NCI-H2196 treated with DMSO at 0.1 percent for 48 hours (cell line): ENCODE data around the gene IGSF5.
"Not testable (repeated sequence)": the region's sequence is repeated elsewhere in the genome, so short reads cannot be mapped to it uniquely, and the experiment has no call there.

ENCODE experiments used
- DNase-seq: peaks from one replicate; lab custom pipeline; 2025; ENCODE audit not compliant: unreplicated experiment; lab: John Stamatoyannopoulos, UW

The IGSF5 gene

DNA sequence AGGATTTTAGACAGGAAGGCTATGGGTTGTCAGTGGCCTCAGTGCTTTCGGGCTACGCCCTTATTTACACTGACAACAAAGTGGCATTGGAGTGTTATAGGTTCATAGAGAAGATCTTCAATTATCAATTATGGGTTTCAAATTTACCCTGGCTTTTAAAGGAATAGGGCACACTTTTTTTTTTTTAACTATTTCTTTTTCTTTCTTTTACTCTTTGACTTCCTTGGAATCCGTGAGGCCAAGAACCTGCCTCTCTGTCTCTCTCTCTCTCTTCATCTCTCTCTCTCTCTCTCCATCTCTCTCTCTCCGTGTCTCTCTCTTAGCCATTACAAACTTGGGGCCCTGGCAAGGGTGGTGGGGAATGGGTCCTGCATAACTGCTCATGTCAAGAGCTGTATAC is at the start of gene IGSF5:
TSS of gene IGSF5 (plus strand) at position 301 of the 400 bp plus-strand sequence. CDS start 327 bp downstream, outside the sequence.
- DNase-seq: not testable (repeated sequence)

DNA sequence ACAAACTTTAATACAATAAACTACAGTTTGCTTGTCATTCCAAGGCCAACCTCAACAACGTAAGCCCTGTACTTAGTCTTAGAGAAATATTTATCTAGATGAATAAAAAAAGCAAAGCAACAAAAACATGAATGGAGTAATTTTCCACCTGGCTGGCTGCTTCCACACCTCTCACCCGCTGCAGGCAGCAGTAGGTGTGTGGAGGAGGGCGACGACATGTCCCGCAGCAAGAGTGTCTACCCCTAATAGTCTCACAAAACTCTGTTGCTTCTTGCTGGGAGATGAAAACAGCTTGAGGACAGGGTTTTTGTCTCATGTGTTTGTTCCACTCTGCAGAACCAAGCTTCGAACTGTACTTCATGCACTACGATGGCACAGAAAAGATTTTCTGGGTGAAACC is 48.8 kb upstream of the IGSF5 start:
- DNase-seq: no peak

DNA sequence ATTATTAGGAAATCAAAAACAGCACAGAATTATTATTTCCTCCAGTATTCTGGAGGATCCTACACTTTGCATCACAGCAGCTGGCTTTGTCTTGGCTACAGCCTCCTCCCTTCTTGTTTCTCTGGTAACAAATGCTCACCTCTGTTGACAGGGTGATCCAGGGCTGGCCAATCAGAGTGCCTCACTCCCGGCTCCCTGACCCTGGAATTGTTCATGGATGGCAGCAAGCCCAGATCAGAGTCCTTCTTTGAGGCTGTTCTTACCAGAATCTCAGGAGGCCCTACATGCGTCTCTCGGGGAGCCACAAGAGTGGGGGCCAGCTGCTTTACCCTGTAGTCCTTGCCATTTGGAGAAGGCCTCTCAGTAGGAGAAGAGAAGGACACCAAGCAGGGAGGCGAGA is 48.4 kb upstream of the IGSF5 start:
- peak; percentile 64 for DNase-seq

DNA sequence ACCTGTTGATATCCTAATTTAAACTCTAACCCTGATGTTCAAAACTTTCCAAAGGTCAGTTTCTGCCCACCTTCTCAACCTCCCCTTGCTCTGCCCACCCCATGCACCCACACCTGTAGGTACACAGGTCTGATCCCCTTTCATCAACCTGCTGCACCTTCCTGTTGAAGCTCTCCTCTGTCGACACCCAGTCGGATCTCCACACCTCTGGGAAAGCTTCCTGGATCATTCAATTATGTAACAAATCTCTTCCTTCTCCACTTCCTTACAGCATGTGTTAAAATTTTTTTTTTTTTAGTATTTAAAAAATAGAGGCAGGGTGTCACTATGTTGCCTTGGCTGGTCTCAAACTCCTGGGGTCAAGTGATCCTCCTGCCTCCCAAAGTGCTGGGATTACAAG is 44.7 kb upstream of the IGSF5 start:
- DNase-seq: no peak

DNA sequence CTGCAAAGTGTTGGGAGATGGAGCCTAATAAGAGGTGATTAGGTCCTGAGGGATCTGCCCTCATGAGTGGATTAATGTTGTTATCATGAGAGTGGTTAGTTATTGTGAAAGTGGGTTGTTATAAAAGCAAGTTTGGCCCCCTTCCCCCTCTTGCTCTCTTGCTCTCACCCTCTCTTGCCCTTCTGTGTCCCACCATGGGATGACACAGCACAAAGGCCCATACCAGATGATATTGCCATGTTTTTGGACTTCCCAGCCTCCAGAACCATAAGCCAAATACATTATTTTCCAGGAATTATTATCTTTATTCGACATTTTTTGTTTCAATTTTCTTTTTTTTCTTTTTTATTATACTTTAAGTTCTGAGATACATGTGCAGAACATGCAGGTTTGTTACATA is 41.4 kb upstream of the IGSF5 start:
- DNase-seq: no peak

DNA sequence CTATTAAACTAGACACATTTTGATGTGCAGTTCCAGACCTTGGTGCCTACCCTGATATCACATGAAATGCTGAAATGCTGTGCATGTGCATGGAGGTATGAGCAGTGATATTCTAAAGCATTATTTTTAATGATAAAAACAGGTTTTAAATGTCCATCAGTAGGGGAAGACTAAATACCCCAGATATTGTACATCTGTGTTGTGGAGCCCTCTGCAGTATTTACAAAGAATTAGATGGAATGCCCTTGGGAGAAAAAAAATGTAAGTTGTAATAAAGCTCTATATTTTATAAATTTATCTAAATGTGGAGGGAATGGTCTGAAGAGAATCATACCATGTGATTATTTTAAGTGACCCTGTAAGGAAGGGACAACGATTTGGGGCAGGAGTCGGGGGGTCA is 39.1 kb upstream of the IGSF5 start:
- DNase-seq: no peak

DNA sequence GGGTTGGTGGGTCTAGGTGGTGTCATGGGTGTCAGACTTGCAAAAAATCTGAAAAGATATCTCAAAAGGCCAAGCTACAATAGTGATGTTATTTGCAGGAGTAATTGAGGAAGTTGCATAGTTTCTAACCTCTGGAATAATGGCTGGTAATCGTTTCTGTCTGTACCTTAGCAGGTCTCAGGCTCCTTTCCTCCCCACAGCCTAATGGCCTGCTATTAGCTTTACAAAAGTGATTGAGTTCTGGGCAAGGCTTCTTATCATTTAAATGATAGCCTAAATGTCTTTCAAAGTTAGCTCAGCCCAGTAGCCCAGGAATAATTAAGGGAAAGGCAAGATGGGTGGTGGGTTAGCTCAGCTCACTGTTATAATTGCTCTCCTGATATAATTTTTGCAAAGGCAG is 37.7 kb upstream of the IGSF5 start:
- no peak for DNase-seq

DNA sequence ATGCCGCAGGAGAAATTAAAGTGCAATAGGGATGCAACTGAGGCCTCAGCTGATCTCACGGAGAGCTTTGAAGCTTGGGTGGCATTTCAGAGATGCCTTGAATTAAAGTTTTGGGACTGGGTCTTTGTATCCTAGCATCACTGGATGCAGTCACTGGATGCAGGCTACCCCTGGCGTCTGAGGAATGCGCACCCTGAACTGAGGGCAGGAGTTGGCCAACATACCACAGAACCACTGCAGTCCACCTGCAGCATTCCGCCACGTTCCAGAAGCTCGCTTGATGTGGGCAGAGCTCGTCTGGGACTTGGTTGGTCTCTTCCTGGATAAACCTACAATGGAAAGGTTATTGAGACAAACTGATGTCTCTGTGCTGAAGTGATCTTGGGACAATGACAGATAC is 34.1 kb upstream of the IGSF5 start:
- DNase-seq: no peak

DNA sequence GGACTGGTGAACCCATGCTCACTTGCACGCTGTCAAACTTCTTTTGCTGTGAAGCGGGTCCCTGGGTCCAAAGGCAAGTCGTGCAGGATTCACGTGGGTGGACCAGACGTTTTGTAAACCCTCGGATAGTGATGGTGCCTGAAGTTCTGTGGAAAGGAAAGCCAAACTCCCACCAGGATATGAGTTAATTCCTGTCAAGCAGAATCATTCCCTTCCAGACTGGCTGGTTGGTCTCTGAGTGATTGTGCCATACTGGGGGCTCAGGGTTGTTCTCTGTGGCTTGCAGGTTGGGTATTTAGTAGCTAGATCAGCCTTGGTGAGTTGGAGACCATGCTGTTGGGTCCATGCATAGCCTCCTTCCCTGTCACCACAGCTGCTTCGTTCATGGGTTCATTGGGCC is 32.7 kb upstream of the IGSF5 start:
- no peak for DNase-seq

DNA sequence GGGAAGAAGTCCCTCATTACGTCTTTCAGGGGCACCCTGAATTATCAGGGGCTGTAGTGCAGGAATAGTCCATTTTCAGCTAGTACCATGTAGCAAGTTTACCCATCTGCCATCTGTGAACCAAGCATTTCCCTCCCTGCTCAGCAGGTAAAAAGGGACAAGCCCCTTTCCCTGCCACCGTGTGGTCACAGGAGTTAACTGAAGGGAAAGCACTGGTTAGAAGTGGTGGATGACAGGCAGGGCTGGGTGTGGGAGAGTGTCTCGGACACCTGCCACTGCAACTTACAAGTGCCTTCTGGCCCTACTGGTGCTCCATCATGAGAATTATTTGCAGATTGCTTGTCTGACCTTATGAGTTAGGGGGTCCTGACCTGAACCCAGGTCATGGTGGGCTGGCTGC is 32.0 kb upstream of the IGSF5 start:
- no peak for DNase-seq

DNA sequence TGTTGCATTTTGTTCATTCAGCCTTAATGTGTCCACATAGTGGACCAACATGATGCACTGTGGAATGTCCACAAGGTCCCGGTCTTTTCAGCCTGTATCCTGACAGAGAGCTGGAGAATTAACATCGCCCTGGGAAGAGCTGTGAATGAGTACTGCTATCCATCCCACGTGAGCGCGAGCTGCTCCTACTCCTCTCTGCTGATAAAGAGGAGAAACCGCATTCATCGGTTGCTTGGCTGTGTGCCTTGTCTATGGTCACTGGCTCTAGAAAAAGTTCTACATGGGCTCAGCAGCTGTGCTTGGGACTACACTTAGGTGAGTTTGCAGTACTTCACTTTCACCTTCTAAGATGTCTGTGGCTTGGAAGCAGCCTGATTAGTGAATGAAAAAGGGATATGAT is 31.1 kb upstream of the IGSF5 start:
- DNase-seq: no peak

DNA sequence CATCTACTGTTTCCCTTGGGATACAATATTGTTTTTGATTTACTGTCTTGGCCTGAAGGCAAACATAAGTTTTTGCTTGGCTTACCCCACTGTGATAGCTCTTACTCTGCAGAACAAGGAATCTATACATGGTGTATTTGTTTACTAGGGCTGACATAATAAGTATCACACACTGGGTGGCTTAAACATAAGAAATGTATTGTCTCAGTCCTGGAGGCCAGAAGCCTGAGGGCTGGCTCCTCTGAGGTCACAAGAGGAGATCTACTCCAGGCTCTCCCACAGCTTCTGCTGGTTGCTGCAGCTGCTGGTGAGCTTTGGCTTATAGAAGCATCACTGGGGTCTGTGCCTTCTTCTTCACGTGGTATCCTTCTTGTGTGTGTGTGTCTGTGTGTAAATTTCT is 30.7 kb upstream of the IGSF5 start:
- no peak for DNase-seq

DNA sequence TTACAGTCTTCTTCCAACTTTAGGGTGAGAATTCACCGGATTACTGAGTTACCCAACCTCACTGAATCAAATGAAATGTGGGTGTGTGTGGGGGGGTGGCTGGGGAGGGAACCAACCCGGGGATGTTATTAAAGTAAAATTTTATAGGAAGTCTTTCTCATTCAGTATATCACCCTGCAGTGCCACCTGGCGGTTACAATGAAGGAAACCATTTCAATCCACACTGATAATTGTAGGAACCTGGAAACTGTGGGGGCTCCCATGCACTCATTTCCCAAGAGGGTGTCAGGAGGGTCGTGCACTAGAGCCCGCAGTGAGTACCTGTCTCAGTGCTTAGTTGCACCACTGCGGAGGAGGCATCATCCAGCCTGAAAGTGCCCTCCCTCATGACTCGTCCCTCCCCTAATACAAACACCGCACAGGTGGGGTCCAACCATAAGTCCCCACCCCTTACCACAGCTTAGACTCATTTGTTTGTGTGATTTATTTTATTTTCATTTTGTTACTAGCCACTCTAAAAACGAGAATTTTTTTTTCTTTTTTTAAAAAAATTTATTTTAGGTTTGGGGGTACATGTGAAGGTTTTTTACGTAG is 29.1 kb upstream of the IGSF5 start:
- no peak for DNase-seq

DNA sequence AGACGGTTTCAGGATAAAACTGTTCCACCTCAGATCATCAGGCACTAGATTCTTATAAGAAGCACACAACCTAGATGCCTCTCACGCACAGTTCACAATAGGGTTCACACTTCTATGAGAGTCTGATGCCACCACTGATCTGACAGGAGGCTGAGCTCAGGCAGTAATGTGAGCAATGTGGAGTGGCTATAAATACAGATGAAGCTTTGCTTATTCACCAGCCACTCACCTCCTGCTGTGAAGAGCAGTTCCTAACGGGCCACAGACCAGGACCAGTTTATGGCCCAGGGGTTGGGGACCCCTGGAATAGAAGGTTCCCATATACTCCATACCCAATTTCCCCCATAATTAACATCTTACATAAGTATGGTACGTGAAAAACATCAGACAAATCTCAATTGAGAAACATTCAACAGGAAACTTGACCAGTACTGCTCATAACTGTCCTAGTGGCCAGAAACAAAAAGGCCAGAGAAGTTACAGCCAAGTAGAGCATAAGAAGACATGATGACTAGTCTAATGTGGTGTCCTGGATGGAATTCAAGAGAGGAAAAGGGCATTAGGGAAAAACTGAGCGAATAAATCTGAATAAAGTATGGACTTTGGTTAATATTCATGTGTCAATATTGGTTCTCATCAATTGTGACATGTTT is 24.7 kb upstream of the IGSF5 start:
- DNase-seq: no peak

DNA sequence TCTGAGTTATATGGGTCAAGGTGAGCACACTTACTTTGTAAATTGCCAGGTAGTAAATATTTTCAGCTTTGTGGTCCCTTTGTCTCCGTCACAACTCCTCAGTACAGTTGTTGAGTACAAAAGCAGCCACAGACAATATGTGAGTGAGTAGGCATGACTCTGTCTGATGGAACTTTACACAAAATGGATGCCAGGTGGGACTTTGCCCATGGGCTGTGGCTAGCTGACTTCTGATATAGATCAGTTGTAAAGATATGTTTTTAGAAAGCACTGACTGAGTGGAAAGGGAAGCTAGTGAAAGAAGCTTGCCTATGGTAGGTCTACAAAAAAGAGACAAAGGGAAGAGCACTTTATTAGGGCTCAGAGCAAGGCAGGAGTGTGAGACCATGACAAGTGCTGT is 23.1 kb upstream of the IGSF5 start:
- DNase-seq: no peak

DNA sequence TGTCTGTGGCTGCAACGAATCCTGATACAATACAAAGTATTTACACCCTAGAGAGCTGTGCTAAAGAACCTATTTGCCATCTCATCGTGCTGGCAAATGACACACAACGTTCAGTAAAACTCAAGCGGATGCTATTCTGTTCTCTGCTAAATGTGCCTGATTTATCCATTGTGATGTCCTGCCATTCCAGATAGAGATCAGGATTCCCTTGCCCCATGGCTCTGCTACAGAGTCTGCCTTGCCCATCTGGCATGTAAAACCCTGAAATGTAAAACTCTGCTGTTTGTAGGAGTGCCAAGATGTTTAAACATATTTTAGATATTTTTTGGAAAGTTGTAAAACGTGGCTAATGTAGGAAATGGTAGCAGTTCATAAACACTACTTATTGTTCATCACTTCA is 20.0 kb upstream of the IGSF5 start:
- DNase-seq: no peak

DNA sequence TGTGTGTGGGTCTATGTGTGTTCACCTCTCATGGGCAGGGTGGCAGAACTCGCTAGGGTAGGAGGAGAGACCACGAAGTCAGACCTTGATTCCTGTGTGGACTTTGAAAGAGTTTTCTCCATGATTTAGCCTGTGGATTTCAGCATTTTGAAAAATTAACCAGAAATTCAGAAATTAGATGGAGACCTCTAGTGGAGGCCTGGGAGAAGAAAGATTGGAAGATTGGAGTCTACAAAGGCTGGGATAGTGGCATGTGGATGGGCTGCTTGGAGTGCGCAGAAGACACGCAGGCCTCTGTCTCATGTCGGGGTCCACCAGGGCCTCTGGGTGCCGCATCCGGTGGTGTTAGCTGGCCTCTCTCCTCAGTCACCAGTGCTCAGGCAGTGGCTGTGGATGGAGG is 18.9 kb upstream of the IGSF5 start:
- no peak for DNase-seq

DNA sequence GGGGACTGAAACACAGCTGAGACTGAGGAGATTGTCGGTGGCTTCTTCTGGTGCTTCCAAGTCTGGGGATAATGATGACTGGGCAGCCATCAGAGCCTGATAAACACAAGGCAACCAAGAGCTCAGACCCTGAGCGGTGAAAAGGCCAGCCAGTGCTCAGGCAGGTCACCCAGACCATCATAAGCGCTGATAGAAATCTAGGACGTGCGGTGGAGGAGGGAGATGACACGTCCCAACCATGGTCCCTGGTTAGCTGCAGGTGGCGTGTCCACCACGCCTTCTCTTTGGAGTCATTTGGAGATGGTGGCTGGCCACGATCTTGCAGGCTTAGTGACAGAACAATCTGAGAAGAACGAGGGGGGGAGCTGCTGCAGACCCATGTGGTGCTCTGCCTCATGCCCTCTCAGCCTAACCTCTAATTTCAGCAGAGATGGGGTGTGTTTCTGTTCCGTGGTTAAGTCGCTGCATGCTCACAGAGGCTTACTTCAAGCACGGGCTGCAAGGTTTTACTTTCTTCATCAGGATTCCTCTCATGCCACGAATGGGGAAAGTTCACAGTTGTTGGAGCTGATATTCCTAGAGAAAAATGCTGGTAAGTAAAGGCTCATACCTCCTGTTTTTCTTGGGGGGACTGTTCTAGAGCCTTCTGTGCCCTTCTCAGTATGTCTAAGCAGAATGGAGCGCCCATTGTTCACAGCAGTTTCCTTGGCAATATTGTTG is 17.4 kb upstream of the IGSF5 start:
- DNase-seq: no peak

DNA sequence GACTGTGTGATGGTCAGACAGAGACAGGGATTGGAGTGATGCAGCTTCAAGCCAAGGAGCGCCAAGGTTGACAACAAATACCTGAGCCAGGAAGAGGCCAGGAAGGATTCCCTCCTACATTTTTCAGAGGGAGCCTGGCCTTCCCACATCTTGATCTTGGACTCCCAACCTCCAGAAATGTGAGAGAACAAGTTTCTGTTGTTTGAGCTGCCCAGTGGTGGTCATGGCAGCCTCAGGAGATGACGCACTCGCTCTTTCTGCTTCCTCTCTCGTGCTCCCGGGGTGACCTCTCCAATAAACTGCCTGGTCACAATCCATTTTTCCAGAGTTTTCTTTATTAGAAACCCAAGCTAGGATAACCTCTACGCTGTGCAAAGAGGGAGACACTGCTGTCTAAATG is 16.6 kb upstream of the IGSF5 start:
- no peak for DNase-seq

DNA sequence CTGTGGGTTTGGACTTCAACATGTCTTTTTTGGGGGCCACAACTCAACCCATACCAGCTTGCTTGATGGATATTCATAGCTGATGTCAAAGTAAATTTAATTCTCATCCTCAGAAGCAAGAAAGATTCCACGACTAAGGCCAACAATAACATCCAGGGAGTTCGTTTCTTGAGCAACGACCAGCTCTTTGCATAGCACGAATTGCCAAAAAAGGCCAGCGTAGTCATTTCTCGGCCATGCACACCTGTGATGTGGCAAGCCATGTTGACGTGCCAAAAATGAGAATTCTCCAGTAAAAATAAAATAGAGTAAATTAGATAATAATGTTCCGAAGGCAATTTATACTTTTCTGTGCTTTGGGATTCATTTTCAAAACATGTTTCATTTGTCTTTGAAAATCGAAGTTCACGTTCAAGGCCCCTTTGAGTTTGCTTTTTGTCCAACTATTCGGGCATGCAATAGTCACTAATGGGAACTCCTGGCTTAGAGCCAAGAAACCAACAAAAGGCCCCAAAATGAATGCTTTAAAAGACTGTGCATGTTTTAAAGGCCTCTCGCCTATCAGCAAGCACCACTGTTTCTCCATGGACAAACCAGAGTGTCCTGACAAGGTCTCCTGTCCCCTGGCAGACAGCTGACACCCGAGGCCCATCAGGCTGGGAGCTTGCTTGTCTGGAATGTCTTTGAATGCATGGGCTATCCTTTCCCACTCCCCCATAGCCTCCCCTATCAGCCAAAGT is 14.4 kb upstream of the IGSF5 start:
- no peak for DNase-seq

DNA sequence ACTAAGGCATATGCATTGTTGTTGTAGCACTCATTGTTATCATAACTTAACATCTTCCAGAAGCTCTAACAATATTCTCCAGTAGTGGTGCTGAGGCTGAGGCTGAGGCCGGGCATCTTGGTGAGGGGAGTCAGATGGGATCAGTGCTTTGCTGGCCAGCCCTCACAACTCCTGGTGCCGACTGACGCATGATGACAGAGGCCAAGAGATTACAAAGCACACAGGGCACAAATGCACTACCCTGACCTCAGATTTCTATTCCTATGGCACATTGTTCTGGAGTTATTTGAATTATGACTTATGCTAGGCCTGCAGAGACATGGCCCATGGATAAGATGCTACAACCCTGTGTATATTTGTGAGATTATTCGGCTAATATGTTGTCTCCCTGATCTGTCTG is 8.3 kb upstream of the IGSF5 start:
- no peak for DNase-seq
